OCI-LY3 (cell line): ENCODE data around the gene CACNG4.

Experiments used
- EZH2phosphoT487 ChIP-seq: fragments of 200-600 bp; shearing (Covaris generic); IDR thresholded peaks from 2 replicates; pipeline ENCODE4 v1.6.1; 2018; ENCODE audit warnings: antibody characterized with exemption, mixed run types, low read depth
- TF ChIP-seq, protein P1 (sequence below): fragments of 200-600, 300-600 bp; sonication (generic); IDR thresholded peaks from 2 replicates; pipeline ENCODE4 v1.5.1; 2014; ENCODE audit warnings: antibody characterized with exemption, low read length, low read depth

GRCh38 chr17:67043283-67043682 is 78.8 kb downstream of the CACNG4 start:
- TF ChIP-seq, protein P1, sequence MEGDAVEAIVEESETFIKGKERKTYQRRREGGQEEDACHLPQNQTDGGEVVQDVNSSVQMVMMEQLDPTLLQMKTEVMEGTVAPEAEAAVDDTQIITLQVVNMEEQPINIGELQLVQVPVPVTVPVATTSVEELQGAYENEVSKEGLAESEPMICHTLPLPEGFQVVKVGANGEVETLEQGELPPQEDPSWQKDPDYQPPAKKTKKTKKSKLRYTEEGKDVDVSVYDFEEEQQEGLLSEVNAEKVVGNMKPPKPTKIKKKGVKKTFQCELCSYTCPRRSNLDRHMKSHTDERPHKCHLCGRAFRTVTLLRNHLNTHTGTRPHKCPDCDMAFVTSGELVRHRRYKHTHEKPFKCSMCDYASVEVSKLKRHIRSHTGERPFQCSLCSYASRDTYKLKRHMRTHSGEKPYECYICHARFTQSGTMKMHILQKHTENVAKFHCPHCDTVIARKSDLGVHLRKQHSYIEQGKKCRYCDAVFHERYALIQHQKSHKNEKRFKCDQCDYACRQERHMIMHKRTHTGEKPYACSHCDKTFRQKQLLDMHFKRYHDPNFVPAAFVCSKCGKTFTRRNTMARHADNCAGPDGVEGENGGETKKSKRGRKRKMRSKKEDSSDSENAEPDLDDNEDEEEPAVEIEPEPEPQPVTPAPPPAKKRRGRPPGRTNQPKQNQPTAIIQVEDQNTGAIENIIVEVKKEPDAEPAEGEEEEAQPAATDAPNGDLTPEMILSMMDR: no peak
- TF ChIP-seq EZH2phosphoT487: no peak
